Breast epithelium (tissue), 3 donors: Measurements from ENCODE around the gene SSU72.

ENCODE experiments used
- POLR2A ChIP-seq: fragments of 450-650 bp; IDR thresholded peaks from one replicate; pipeline ENCODE4 v1.6.1; 2016; ENCODE audit warnings: antibody characterized with exemption, mild to moderate bottlenecking, moderate library complexity
- POLR2AphosphoS5 ChIP-seq, 3 donors: sonication (generic); formaldehyde crosslinking; IDR thresholded peaks; one replicate each; pipeline ENCODE4 v1.6.1; 2017; ENCODE audit warnings: antibody characterized with exemption in 3 of 3
- TF ChIP-seq, protein P1 (sequence below), 3 donors: fragments of 450-650 bp; IDR thresholded peaks; one replicate each; pipeline ENCODE4 v1.5.1; 2016 to 2017; ENCODE audit warnings: antibody characterized with exemption in 3 of 3, mild to moderate bottlenecking in 3 of 3, moderate library complexity in 3 of 3

DNA sequence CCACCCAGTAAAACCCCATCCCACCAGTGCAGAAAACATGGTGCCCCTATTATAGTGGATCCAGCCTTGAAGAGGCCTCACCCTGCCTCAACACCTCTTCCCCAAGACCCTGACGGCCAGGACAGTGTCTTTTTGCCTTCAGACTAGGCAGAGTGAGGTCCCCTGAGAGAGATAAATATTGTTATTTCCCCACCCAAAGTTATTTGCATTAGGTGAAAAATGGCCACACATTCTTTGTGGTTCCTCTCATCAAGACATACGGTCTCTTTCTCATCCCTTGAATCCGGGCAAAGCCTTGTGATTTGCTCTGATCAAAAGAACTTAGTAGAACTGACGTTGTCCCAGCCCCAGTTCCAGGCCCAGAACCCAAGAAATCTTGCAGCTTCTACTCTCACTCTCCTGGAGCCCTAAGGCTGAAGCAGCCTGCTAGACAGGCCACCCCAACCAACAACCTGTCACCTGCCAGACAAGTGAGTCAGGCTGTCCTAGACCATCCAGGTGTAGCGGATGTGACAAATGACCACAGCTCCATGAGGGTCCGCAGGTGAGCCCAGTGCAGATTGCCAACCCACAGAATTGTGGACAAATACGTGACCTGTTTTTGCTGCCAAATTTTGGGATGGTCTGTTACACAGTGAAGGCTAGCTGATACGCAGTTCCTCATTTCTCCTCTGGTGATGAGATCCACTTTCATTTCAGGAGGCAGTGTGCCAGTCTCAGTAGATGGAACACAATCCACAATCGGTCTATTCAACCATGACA is 8.1 kb upstream of the SSU72 start:
- TF ChIP-seq, protein P1, sequence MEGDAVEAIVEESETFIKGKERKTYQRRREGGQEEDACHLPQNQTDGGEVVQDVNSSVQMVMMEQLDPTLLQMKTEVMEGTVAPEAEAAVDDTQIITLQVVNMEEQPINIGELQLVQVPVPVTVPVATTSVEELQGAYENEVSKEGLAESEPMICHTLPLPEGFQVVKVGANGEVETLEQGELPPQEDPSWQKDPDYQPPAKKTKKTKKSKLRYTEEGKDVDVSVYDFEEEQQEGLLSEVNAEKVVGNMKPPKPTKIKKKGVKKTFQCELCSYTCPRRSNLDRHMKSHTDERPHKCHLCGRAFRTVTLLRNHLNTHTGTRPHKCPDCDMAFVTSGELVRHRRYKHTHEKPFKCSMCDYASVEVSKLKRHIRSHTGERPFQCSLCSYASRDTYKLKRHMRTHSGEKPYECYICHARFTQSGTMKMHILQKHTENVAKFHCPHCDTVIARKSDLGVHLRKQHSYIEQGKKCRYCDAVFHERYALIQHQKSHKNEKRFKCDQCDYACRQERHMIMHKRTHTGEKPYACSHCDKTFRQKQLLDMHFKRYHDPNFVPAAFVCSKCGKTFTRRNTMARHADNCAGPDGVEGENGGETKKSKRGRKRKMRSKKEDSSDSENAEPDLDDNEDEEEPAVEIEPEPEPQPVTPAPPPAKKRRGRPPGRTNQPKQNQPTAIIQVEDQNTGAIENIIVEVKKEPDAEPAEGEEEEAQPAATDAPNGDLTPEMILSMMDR (IDR thresholded peaks at IDR 0.05), result no peak
- TF ChIP-seq POLR2A, result no peak
- TF ChIP-seq POLR2AphosphoS5 (IDR thresholded peaks at IDR 0.05), result no peak
